ENCODE results near the gene PRSS48.
"Not testable (repeated sequence)": the region's sequence is repeated elsewhere in the genome, so short reads cannot be mapped to it uniquely, and the experiment has no call there.

Gene PRSS48

GRCh38 chr4:151263455-151263854, 13.5 kb upstream of the PRSS48 start:
- DNase-seq = no peak

- no peak for DNase-seq
Observed at GRCh38 chr4:151266497-151266896, 10.5 kb upstream of the PRSS48 start.

- DNase-seq = no peak
Observed at GRCh38 chr4:151267104-151267503, 9.9 kb upstream of the PRSS48 start.

- no peak for DNase-seq
Observed at GRCh38 chr4:151267822-151268535, 9.0 kb upstream of the PRSS48 start.

- DNase-seq = not testable (repeated sequence)
Observed at GRCh38 chr4:151268905-151269304, 8.1 kb upstream of the PRSS48 start.

GRCh38 chr4:151284534-151285245, 7.7 kb downstream of the PRSS48 start:
- no peak for DNase-seq

GRCh38 chr4:151287409-151287808, 10.4 kb downstream of the PRSS48 start:
- DNase-seq = no peak

GRCh38 chr4:151291485-151291884, 14.5 kb downstream of the PRSS48 start:
- DNase-seq = peak; percentile 24

GRCh38 chr4:151292038-151292437, 15.1 kb downstream of the PRSS48 start:
- DNase-seq = no peak

GRCh38 chr4:151294833-151295496, 18.0 kb downstream of the PRSS48 start:
- DNase-seq = no peak

GRCh38 chr4:151296227-151296626, 19.3 kb downstream of the PRSS48 start:
- DNase-seq = no peak

GRCh38 chr4:151297170-151297569, 20.2 kb downstream of the PRSS48 start:
- no peak for DNase-seq

- no peak for DNase-seq
Observed at GRCh38 chr4:151302432-151302831, 25.5 kb downstream of the PRSS48 start.

GRCh38 chr4:151304226-151304625, 27.3 kb downstream of the PRSS48 start:
- no peak for DNase-seq

- DNase-seq = no peak
Observed at GRCh38 chr4:151304755-151305154, 27.8 kb downstream of the PRSS48 start.

GRCh38 chr4:151310124-151310728, 33.3 kb downstream of the PRSS48 start:
- DNase-seq = no peak

GRCh38 chr4:151313306-151314009, 36.5 kb downstream of the PRSS48 start:
- no peak for DNase-seq

- no peak for DNase-seq
Observed at GRCh38 chr4:151314010-151314355, 37.0 kb downstream of the PRSS48 start.

GRCh38 chr4:151314479-151314878, 37.5 kb downstream of the PRSS48 start:
- DNase-seq = no peak

GRCh38 chr4:151315212-151315886, 38.4 kb downstream of the PRSS48 start:
- DNase-seq = peak; percentile 18

GRCh38 chr4:151316645-151317044, 39.7 kb downstream of the PRSS48 start:
- no peak for DNase-seq

GRCh38 chr4:151318307-151319006, 41.5 kb downstream of the PRSS48 start:
- DNase-seq = no peak
